WI38 (cell line): ENCODE results near the gene GGT1.
"Not testable (repeated sequence)": the region's sequence is repeated elsewhere in the genome, so short reads cannot be mapped to it uniquely, and the experiment has no call there.

Experiments
- H3K4me3 ChIP-seq: 2 replicates; pipeline ENCODE4 v1.5.1; 2011; ENCODE audit warnings: low read depth, mild to moderate bottlenecking, control low read depth, low read length
- CTCF ChIP-seq: IDR thresholded peaks from 2 replicates; pipeline ENCODE4 v1.5.1; 2012; ENCODE audit warnings: low read depth, mild to moderate bottlenecking, control low read depth, low read length

Gene GGT1

GRCh38 chr22:24622596-24622995 lies 19.6 kb downstream of the GGT1 start:
- not testable (repeated sequence) for H3K4me3 ChIP-seq

DNA sequence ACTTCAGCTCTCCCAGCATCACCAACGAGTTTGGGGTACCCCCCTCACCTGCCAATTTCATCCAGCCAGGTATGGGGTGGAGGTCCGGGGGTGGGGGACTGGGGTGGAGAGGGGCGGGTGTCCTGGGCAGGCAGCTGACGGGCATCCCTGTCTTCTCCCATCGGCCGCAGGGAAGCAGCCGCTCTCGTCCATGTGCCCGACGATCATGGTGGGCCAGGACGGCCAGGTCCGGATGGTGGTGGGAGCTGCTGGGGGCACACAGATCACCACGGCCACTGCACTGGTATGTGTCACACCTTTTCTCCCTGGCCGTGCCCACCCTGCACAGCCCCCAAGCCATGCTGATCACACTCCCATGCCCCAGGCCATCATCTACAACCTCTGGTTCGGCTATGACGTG lies 24.9 kb downstream of the GGT1 start:
- H3K4me3 ChIP-seq, result not testable (repeated sequence)

GRCh38 chr22:24629069-24629468 lies 26.1 kb downstream of the GGT1 start:
- peak; percentile 36; the same call in 1 of the 2 replicates for TF ChIP-seq CTCF

DNA sequence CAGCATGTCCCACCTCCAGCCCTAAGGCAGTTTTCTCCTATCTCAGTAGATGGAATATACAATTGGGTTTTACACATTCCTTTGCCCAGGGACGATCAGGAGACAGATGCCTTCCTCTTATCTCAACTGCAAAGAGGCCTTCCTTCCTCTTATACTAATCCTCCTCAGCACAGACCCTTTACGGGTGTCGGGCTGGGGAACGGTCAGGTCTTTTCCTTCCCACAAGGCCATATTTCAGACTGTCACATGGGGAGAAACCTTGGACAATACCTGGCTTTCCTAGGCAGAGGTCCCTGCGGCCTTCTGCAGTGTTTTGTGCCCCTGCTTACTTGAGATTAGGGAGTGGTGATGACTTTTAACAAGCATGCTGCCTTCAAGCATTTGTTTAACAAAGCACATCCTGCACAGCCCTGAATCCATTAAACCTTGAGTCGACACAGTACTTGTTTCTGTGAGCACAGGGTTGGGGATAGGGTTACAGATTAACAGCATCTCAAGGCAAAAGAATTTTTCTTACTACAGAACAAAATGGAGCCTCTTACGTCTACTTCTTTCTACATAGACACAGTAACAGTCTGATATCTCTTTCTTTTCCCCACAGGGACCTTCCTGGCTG lies 27.9 kb downstream of the GGT1 start:
- not testable (repeated sequence) for H3K4me3 ChIP-seq

More at GRCh38 chr22:24629069-24629468, 26.1 kb downstream of the GGT1 start:
- not testable (repeated sequence) for H3K4me3 ChIP-seq

DNA sequence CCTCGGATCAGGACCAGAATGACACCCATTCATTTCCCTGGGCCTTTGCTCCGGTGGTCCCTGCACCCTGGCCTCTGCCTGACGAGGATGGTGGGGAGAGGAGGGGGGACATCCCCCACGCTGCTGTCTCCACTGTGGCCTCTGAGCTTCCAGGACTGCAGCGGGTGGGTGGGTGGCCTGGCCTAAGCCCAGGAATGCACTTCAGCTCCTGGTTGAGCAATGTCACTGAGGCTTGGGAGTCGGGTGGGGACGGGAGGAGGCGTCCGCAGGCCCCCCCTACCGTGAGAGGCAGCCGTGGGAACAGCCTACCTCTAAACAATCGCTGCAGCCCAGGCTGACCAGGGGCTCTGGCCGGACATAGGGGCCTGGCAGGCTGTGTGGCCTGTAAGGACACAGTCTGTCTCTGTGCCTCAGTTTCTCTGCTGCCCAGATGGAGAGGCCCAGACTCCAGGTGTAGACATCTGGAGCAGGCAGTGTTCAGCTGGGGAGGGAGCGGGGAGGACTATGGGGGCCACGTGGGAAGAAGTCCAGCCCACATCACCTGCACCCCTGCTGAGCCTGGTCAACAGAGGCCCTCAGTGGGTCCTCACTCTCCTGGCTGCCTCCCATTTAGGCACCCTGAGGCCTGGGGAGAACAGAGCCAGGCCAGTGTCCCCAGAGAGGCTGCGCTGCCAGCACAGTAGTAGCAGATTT lies 28.6 kb downstream of the GGT1 start:
- not testable (repeated sequence) for H3K4me3 ChIP-seq

- not testable (repeated sequence) for H3K4me3 ChIP-seq
Observed at GRCh38 chr22:24632642-24633041, 29.6 kb downstream of the GGT1 start.

DNA sequence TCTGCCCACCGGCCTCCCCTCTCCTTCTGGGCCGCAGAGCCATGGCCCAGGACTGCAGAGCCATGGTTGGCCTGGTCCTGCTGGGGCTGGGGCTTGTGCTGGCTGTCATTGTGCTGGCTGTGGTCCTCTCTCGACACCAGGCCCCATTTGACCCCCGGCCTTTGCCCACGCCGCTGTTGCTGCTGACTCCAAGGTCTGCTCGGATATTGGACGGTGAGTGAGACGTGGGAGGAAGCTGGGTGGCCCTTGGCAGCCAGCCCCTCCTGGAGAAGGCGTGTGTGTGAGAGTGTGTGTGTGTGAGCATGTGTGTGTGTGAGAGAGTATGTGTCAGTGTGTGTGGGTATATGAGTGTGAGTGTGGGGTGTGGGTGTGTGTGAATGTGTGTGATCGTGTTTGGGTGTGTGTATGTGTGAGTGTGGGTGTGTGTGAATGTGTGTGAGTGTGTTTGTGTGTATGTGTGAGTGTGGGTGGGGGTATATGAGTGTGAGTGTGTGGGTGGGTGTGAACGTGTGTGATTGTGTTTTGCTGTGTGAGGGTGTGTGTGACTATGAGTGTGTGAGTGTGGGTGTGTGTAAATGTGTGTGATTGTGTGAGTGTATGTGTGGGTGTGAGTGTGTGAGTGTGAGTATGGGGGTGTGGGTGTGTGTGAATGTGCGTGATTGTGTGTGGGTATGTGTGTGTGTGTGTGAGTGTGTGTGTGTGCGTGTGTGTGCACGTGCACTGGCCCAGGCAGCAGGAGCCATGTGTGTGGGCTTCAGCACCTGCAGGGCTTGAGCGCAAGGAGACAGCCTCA lies 30.4 kb downstream of the GGT1 start:
- H3K4me3 ChIP-seq, result not testable (repeated sequence)

DNA sequence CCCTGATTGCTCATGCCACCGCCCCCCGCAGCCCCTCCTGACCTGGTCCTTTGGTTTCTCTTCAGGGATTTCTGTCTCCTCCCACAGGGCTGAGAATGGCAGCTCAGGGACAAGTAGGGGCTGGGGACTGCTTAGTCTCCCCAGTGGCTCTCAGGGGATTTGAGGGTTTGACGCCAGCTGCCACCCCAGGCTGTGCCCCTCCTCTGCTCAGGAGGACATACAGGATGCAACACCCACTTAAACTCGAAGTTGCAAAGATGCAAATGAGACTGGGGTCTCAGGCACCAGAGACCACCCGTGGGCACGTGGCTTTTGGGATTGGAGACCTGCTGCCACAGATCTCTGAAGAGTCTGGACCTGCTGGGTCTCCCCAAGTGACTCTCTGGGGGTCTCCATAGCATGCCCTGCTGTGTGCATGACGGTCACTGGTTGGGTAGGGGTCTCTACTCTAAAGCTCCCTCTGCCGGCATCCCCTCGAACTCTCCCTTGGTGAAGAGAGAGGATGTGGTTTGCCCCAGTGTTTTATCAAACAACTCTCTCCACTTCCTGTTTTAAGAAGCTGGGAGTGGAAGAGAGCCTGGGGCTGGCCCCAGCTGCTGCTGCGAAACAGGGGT lies 31.9 kb downstream of the GGT1 start:
- not testable (repeated sequence) for H3K4me3 ChIP-seq

DNA sequence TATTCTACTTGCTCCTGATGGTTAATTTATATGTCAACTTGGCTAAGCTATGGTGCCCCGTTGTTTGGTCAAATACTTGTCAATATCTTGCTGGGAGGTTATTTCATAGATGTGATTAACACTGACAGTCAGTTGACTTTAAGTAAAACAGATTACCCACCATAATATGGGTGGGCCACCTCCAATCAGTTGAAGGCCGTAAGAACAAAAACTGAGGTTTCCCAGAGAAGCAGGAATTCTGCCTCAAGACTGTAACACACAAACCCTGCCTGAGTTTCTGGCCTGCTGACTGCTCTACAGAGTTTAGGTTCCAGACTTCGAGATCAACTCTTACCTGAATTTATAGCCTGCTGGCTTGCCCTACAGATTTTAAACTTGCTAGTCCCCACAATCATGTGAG lies 33.5 kb downstream of the GGT1 start:
- H3K4me3 ChIP-seq, result not testable (repeated sequence)

DNA sequence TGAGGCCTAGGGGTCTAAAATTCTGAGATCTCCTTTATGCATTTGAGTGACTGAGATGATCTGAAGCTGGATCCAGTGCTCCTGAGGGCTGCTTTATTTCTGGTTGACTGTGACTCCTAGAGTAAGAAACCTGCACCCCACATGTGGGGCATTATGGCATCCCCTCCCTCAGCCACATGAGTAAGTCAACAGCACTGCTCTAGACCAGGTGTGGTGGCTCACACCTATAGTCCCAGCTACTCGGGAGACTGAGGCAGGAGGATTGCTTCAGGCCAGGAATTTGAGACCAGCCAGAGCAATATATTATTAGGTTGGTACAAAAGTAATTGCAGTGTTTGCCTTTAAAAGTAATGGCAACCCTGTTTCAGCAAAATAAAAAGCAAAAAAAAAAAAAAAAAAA lies 39.3 kb downstream of the GGT1 start:
- H3K4me3 ChIP-seq, result not testable (repeated sequence)

- H3K4me3 ChIP-seq, result not testable (repeated sequence)
Observed at GRCh38 chr22:24644409-24644808, 41.4 kb downstream of the GGT1 start.

GRCh38 chr22:24645408-24646399 lies 42.7 kb downstream of the GGT1 start:
- not testable (repeated sequence) for H3K4me3 ChIP-seq

- H3K4me3 ChIP-seq, result not testable (repeated sequence)
Observed at GRCh38 chr22:24646756-24647155, 43.8 kb downstream of the GGT1 start.

DNA sequence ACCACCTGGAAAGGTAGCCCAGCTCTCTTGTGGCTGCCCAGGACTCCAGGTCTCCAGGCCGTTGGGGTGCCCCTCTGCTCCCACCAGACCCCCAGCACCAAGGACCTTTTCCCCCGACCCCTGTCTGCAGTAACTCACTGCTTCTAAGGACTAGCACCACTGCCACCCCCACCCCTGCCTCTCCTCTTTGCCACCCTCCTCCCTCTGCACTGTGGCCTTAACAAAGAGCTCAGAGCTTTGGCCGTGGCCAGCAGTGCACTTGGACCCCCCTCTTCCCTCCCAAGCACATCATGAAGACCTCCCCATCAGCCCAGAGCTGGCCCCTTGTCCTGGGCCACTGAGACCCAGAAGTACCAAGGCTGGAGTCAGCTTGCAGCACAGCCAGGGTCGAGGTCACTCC lies 46.4 kb downstream of the GGT1 start:
- H3K4me3 ChIP-seq, result not testable (repeated sequence)

DNA sequence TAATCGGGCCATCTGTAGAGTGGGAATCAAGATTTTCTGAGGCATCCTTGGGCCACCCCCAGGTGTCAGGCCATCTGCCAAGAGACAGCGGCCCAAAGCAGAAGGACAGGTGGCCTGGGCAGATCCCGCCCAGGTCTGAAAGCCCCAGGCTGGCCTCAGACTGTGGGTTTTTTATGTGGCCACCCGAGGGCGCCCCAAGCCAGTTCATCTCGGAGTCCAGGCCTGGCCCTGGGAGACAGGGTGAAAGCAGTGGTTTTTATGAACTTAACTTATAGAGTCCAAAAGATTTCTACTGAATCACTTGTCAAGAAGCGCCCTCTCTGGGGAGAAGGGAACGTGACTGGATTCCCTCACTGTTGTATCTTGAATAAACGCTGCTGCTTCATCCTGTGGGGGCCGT lies 47.9 kb downstream of the GGT1 start:
- H3K4me3 ChIP-seq, result not testable (repeated sequence)

DNA sequence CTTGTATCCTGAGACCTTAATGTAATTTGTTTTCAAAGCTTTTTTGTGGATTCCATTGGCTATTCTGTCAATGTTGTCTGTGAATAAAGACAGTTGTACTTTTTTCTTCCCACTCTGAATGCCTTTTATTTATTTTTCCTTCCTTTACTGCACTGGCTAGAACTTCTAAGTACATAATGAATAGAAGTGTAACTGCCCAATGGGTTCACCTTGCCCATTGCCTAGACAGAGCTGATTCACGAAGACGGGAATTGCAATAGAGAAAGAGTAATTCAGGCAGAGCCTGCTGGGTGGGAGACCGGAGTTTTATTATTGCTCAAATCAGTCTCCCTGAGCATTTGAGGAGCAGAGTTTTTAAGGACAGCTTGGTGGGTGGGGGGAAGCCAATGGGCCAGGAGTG lies 62.4 kb downstream of the GGT1 start:
- H3K4me3 ChIP-seq, result not testable (repeated sequence)

DNA sequence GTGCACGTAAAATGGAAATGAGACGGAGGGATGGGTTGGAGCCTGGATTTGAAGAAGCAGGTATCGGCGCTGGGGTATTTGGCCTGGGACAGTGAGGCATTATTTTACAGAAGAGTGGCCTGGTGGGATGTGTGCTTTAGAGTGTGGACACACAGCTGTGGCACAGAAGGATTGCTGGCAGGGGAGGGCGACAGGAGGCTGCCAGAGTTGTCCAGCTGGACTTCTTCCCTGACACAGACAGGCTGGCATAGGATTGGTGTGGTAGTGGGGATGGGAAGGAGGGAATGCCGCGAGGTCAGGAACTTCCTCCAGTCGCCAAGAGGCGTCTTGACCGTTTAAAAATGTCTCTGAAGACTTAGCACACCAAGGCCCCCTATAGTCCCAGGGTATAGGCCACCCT lies 64.9 kb downstream of the GGT1 start:
- H3K4me3 ChIP-seq, result not testable (repeated sequence)

- H3K4me3 ChIP-seq, result not testable (repeated sequence)
Observed at GRCh38 chr22:24672532-24672931, 69.5 kb downstream of the GGT1 start.
